ENCODE results near the gene WDR46.

DNA sequence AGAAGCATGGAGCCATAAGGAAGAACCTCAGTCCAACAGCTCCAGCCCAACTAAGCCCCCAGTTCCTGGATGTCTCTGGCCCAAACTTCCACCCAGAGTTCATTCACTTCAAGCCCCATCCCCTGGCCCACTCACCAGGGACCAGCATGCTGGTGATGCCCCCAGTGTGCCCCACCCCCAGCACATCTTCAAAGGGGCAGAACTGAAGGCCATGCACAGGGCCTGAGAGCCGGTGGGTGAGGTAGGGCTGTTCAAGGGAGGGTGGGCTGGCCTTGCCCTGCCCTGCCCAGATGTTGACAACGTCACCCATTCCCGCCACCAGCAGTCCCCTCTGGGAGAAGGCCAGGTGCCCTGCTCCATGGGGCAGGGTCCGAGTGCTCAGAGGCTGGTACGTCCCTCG lies 8.5 kb downstream of the WDR46 start:
- TF ChIP-seq SUZ12 (IDR thresholded peaks at IDR 0.05; ENCODE audit: extremely low read depth, insufficient read depth, insufficient read length) (no peak), ZNF274 (IDR thresholded peaks at IDR 0.05; ENCODE audit: low read depth, low read length) (no peak)

Data from NT2/D1 (cell line).